ENCODE data around the gene TAX1BP3. TPM values are rescaled to one million over a fixed set of nuclear protein-coding genes. Genes with fewer than 3 reads are reported as not detected.

TAX1BP3 gene
- polyA plus RNA-seq, 1 experiment = 207 TPM

DNA sequence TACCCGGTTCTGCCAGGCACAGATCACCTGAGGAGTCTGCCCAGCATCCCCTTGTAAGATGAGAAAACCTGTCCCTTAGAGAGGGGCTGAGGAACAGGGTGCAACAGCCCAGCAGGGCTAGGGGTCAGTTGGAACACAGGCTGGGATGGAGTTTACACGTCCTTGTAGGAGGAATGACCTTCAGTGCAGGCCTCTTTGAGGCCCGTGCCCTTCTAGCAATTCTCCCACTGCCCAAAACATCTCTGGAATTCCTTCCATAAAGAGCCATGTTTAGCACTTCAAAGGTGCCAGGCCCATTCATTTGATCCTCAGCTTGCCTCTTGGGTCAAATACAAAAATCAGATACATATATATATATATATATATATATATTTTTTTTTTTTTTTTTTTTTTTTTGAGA lies 27.4 kb downstream of the TAX1BP3 start:
- Histone ChIP-seq H3K27me3 (ENCODE audit: control insufficient read depth, insufficient read depth, low read length) (no peaks in the 10 kb centered on the region), H3K4me3 (ENCODE audit: low read depth, low read length) (no peak overlapping the region), H3K36me3 (ENCODE audit: control insufficient read depth, insufficient read depth, low read length) (0 out of 2 replicates have a peak, but pooled peaks cover 1% of the 10 kb centered on the region)
- ChIA-PET POLR2A (no interaction called here), CTCF (no interaction called here)
- TF ChIP-seq, protein P1, sequence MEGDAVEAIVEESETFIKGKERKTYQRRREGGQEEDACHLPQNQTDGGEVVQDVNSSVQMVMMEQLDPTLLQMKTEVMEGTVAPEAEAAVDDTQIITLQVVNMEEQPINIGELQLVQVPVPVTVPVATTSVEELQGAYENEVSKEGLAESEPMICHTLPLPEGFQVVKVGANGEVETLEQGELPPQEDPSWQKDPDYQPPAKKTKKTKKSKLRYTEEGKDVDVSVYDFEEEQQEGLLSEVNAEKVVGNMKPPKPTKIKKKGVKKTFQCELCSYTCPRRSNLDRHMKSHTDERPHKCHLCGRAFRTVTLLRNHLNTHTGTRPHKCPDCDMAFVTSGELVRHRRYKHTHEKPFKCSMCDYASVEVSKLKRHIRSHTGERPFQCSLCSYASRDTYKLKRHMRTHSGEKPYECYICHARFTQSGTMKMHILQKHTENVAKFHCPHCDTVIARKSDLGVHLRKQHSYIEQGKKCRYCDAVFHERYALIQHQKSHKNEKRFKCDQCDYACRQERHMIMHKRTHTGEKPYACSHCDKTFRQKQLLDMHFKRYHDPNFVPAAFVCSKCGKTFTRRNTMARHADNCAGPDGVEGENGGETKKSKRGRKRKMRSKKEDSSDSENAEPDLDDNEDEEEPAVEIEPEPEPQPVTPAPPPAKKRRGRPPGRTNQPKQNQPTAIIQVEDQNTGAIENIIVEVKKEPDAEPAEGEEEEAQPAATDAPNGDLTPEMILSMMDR (IDR thresholded peaks at IDR 0.05; ENCODE audit: insufficient read depth, low read depth, low read length) = no peak
- DNase-seq (ENCODE audit: low read depth) = no peak

DNA sequence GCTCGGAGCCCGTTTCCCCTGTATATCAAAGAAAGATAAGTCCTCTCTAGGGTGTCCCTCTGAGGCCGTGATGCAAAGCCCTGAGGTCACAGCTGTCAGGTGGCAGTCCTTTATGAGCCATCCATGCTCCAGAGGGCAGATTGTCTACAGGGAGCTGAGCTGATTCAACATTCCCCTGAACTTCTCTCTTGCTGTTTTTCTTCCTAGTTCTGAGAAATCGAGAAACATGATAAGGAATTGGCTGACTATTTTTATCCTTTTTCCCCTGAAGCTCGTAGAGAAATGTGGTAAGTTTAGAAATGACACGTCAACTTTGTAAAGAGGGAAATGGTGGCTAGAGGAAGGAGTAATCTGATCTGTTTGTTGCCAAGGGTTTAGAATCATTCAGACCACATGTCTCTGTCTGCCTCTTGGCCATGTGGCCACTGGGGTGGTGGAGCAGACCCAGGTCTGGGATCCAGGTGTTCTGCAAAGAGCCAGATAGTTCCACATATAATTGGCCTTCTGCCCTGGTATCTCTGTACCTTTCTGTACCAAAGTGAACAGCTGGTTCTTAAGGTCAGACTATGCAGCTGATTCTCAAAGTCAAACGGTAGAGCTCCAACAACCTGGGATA lies 28.3 kb downstream of the TAX1BP3 start:
- H3K27me3 ChIP-seq (ENCODE audit: control insufficient read depth, insufficient read depth, low read length) = no peaks in the 10 kb centered on the region
- no peak for DNase-seq (ENCODE audit: low read depth)
- ChIA-PET POLR2A (no interaction called here), CTCF (interaction anchor here (0.9 to 1.1 kb wide), 3 partner anchors 9 to 28 kb away, joined by 3 to 4 read pairs (median 4); no protein-coding TSS in a partner anchor)
- TF ChIP-seq, protein P1 (IDR thresholded peaks at IDR 0.05; ENCODE audit: insufficient read depth, low read depth, low read length) = no peak
- H3K4me3 ChIP-seq (ENCODE audit: low read depth, low read length) = no peak overlapping the region
- no peaks in the 10 kb centered on the region for H3K36me3 ChIP-seq (ENCODE audit: control insufficient read depth, insufficient read depth, low read length)

DNA sequence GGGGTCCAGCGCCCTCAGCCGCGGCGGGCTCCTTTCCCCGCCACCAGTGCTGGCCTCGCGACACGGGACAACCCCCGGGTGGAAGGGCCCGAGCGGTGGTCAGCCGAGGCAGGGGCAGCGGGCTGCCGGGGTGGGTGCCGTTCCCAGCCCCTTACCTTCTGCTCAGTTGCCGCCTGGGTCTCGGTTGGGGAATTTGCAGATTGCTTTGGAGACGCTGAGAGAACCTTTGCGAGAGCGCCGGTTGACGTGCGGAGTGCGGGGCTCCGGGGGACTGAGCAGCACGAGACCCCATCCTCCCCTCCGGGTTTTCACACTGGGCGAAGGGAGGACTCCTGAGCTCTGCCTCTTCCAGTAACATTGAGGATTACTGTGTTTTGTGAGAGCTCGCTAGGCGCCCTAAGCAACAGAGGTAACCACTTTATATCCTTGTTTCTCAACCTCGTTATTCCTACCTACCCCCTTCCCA lies 31.4 kb downstream of the TAX1BP3 start:
- POLR2A ChIA-PET = no interaction called here
- Histone ChIP-seq H3K27me3 (ENCODE audit: control insufficient read depth, insufficient read depth, low read length) (no peaks in the 10 kb centered on the region), H3K36me3 (ENCODE audit: control insufficient read depth, insufficient read depth, low read length) (no peaks in the 10 kb centered on the region), H3K4me3 (ENCODE audit: low read depth, low read length) (peak overlapping the region; percentile 96)
- TF ChIP-seq, protein P1 (IDR thresholded peaks at IDR 0.05; ENCODE audit: insufficient read depth, low read depth, low read length) = no peak
- no peak for DNase-seq (ENCODE audit: low read depth)
- CTCF ChIA-PET = interaction anchor here (1.3 kb wide), 1 partner anchor 11 kb away, joined by 5 read pairs; no protein-coding TSS in a partner anchor

DNA sequence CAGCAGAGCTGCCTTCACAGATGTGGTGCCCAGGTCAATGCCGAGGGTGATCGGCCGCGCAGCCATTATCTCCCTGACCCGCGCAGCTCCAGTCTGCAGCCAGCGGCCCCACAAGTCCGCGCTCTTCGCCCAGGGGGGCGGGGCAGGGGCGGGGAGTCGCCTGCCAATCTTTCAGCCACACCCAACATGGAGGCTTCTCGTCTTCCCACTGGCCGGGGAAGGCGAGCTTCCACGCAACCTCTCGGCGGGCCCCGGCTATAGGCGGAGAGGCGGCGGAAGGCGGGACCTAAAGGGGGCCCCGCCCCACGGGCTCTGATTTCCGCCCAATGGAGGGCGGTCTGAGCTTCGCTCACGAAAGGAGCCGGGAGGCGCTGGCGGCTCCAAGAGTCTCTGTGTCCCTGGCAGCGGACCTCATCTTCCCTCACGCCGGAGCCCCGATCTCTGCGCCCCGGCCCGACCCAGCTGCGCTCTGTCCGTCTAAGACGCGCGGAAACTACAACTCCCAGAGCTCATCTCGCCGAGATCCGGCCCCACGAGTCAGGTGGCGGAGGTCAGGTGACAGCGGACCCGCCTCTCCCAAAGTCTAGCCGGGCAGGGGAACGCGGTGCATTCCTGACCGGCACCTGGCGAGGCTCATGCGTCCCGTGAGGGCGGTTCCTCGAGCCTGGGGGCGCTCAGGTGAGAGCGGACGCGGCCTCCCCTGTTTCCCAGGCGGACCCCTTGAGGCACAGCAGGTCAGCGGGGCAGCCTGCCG lies 32.0 kb downstream of the TAX1BP3 start, which contains the start of the genes CTNS and SHPK:
Gene CTNS, plus strand, starts transcription at position 607 of the 754 bp plus-strand sequence. CDS start 3,447 bp downstream, outside the sequence.
Gene SHPK, minus strand, starts transcription at position 97 of the 754 bp plus-strand sequence. Its CDS starts 31 bp downstream, at position 66.
- ChIA-PET POLR2A (no interaction called here), CTCF (interaction anchor here (0.6 to 1.3 kb wide), 3 partner anchors 11 to 588 kb away, joined by 3 to 5 read pairs (median 4); no protein-coding TSS in a partner anchor)
- no peaks in the 10 kb centered on the region for H3K36me3 ChIP-seq (ENCODE audit: control insufficient read depth, insufficient read depth, low read length)
- DNase-seq (ENCODE audit: low read depth) = peak; percentile 79
- H3K27me3 ChIP-seq (ENCODE audit: control insufficient read depth, insufficient read depth, low read length) = no peaks in the 10 kb centered on the region
- H3K4me3 ChIP-seq (ENCODE audit: low read depth, low read length) = peak within 1 kb of the TSS; percentile 96
- TF ChIP-seq, protein P1 (IDR thresholded peaks at IDR 0.05; ENCODE audit: insufficient read depth, low read depth, low read length) = no peak

Measured in BJ (cell line).